ENCODE measurements around the gene HIRA.
"Not testable (repeated sequence)": the region's sequence is repeated elsewhere in the genome, so short reads cannot be mapped to it uniquely, and the experiment has no call there.

The HIRA gene

GRCh38 chr22:19363541-19363940 is 68.0 kb downstream of the HIRA start:
- not testable (repeated sequence) for H3K79me2 ChIP-seq (ENCODE audit: control insufficient read depth, insufficient read depth, low read length, unreplicated experiment); H3K4me3 ChIP-seq (ENCODE audit: low read depth, low read length); H3K4me1 ChIP-seq (ENCODE audit: control insufficient read depth, insufficient read depth, low read length, unreplicated experiment); H3K27ac ChIP-seq (ENCODE audit: low read depth, low read length); H3K27me3 ChIP-seq (ENCODE audit: insufficient read depth, low read length); H3K36me3 ChIP-seq (ENCODE audit: insufficient read depth, low read length); H2AFZ ChIP-seq (ENCODE audit: low read length, unreplicated experiment)

GRCh38 chr22:19361501-19362103 is 69.9 kb downstream of the HIRA start:
- Histone ChIP-seq H3K4me1 (ENCODE audit: control insufficient read depth, insufficient read depth, low read length, unreplicated experiment) (no peaks in the 10 kb centered on the region), H3K27me3 (ENCODE audit: insufficient read depth, low read length) (no peaks in the 10 kb centered on the region), H3K79me2 (ENCODE audit: control insufficient read depth, insufficient read depth, low read length, unreplicated experiment) (no peaks in the 10 kb centered on the region), H3K27ac (ENCODE audit: low read depth, low read length) (no peak overlapping the region), H2AFZ (ENCODE audit: low read length, unreplicated experiment) (no peak overlapping the region), H3K36me3 (ENCODE audit: insufficient read depth, low read length) (no peaks in the 10 kb centered on the region), H3K4me3 (ENCODE audit: low read depth, low read length) (no peak overlapping the region)

DNA sequence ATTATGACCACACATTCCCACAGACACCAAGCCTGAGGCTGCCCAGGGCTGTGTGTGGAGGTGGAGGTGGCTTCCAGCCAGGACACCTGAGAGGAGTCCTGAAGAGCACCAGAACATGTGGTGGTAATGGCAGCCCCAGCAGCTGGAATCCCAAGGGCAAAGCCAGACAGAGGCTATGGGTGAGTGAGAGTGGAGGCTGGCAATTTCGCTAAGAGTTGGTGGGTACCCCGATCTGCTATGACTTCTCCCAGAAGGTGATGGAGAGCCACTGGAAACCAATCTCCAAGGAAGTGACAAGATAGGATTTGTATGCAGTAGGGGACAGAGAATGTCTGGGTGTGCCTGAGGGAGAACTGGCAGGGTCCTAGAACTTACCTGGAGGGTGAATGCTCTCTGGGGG is 70.7 kb downstream of the HIRA start:
- Histone ChIP-seq H3K36me3 (ENCODE audit: insufficient read depth, low read length) (no peaks in the 10 kb centered on the region), H3K79me2 (ENCODE audit: control insufficient read depth, insufficient read depth, low read length, unreplicated experiment) (no peaks in the 10 kb centered on the region), H2AFZ (ENCODE audit: low read length, unreplicated experiment) (no peak overlapping the region), H3K4me3 (ENCODE audit: low read depth, low read length) (no peak overlapping the region), H3K27ac (ENCODE audit: low read depth, low read length) (no peak overlapping the region), H3K27me3 (ENCODE audit: insufficient read depth, low read length) (no peaks in the 10 kb centered on the region), H3K4me1 (ENCODE audit: control insufficient read depth, insufficient read depth, low read length, unreplicated experiment) (no peaks in the 10 kb centered on the region)

GRCh38 chr22:19360300-19360792 is 71.2 kb downstream of the HIRA start:
- H3K27ac ChIP-seq (ENCODE audit: low read depth, low read length), result no peak overlapping the region
- no peaks in the 10 kb centered on the region for H3K36me3 ChIP-seq (ENCODE audit: insufficient read depth, low read length)

GRCh38 chr22:19359554-19360299 is 71.8 kb downstream of the HIRA start:
- H3K4me3 ChIP-seq (ENCODE audit: low read depth, low read length), result no peak overlapping the region
- no peaks in the 10 kb centered on the region for H3K36me3 ChIP-seq (ENCODE audit: insufficient read depth, low read length)
- H3K79me2 ChIP-seq (ENCODE audit: control insufficient read depth, insufficient read depth, low read length, unreplicated experiment), result no peaks in the 10 kb centered on the region
- no peak overlapping the region for H2AFZ ChIP-seq (ENCODE audit: low read length, unreplicated experiment)
- H3K27me3 ChIP-seq (ENCODE audit: insufficient read depth, low read length), result no peaks in the 10 kb centered on the region
- H3K4me1 ChIP-seq (ENCODE audit: control insufficient read depth, insufficient read depth, low read length, unreplicated experiment), result no peaks in the 10 kb centered on the region
- H3K27ac ChIP-seq (ENCODE audit: low read depth, low read length), result no peak overlapping the region

More at GRCh38 chr22:19360300-19360792, 71.2 kb downstream of the HIRA start:
- no peaks in the 10 kb centered on the region for H3K27me3 ChIP-seq (ENCODE audit: insufficient read depth, low read length)
- H3K4me3 ChIP-seq (ENCODE audit: low read depth, low read length), result no peak overlapping the region
- H3K4me1 ChIP-seq (ENCODE audit: control insufficient read depth, insufficient read depth, low read length, unreplicated experiment), result no peaks in the 10 kb centered on the region
- no peak overlapping the region for H2AFZ ChIP-seq (ENCODE audit: low read length, unreplicated experiment)
- no peaks in the 10 kb centered on the region for H3K79me2 ChIP-seq (ENCODE audit: control insufficient read depth, insufficient read depth, low read length, unreplicated experiment)

- Histone ChIP-seq H3K79me2 (ENCODE audit: control insufficient read depth, insufficient read depth, low read length, unreplicated experiment) (no peaks in the 10 kb centered on the region), H2AFZ (ENCODE audit: low read length, unreplicated experiment) (no peak overlapping the region), H3K27ac (ENCODE audit: low read depth, low read length) (no peak overlapping the region), H3K4me1 (ENCODE audit: control insufficient read depth, insufficient read depth, low read length, unreplicated experiment) (no peaks in the 10 kb centered on the region), H3K36me3 (ENCODE audit: insufficient read depth, low read length) (no peaks in the 10 kb centered on the region), H3K27me3 (ENCODE audit: insufficient read depth, low read length) (no peaks in the 10 kb centered on the region), H3K4me3 (ENCODE audit: low read depth, low read length) (no peak overlapping the region)
These were observed 72.6 kb downstream of the HIRA start for GRCh38 chr22:19358703-19359553.

DNA sequence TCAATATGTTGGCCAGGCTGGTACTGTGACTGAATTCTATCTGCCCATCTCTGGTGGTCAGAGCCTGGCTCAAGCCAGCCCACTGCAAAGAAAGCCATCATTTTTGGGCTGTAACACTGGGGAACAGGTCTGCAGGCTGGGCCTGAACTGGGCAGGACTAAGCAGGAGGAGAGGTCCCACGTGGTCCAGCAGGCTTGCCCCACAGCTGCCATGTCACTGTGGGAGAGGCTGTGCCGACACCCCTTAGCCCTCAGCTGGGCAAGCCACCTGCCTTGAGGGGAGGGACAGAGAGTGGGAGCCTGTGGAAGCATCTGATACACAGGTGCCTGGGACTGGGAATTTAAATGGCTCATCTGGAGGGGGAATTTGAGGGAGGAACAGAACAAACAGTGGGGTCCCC is 73.3 kb downstream of the HIRA start:
- no peaks in the 10 kb centered on the region for H3K79me2 ChIP-seq (ENCODE audit: control insufficient read depth, insufficient read depth, low read length, unreplicated experiment)
- H3K27ac ChIP-seq (ENCODE audit: low read depth, low read length), result no peak overlapping the region
- H3K36me3 ChIP-seq (ENCODE audit: insufficient read depth, low read length), result no peaks in the 10 kb centered on the region

DNA sequence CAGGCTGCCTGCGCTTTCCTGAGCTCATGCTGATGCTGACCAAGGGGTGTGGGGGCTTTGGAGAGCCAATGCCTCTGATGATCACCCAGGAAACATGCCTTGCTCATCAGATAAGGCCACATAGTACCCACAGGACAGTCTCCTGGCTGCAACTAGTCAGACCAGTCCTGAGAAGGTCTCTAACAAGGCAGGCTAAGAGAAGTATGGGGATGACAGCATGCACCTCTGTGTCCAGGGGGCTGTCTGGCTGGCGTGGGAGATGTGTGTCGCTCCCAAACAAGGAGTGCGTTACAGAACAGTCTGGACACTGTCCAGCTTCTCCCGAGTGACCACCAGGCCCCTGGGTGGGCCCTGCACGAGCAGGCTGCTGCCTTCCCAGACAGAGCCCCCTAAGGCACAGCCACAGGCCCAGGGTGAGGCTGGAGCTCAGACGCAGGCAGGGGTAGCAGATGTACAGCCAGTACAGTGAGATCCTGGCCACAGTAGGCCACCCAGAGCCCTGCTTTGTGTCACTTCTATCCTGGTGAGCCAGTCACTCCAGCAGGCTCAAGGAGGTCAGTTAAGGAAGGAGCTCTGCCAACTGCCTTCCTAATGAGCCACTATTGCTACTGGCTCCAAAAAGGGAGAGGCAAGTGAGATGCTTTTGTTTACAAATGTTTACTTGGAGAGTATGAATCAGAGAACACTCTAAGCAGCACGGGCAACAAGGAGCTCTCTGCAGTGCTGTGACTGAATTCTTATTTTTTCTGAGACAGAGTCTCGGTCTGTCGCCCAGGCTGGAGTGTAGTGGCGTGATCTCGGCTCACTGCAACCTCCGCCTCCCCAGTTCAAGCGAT is 74.0 kb downstream of the HIRA start:
- H3K27ac ChIP-seq (ENCODE audit: low read depth, low read length), result no peak overlapping the region
- no peak overlapping the region for H3K4me3 ChIP-seq (ENCODE audit: low read depth, low read length)
- H3K79me2 ChIP-seq (ENCODE audit: control insufficient read depth, insufficient read depth, low read length, unreplicated experiment), result no peaks in the 10 kb centered on the region
- H3K36me3 ChIP-seq (ENCODE audit: insufficient read depth, low read length), result no peaks in the 10 kb centered on the region
- H3K4me1 ChIP-seq (ENCODE audit: control insufficient read depth, insufficient read depth, low read length, unreplicated experiment), result no peaks in the 10 kb centered on the region
- no peaks in the 10 kb centered on the region for H3K27me3 ChIP-seq (ENCODE audit: insufficient read depth, low read length)
- H2AFZ ChIP-seq (ENCODE audit: low read length, unreplicated experiment), result no peak overlapping the region

More for the DNA sequence above, 73.3 kb downstream of the HIRA start:
- Histone ChIP-seq H3K4me3 (ENCODE audit: low read depth, low read length) (no peak overlapping the region), H3K27me3 (ENCODE audit: insufficient read depth, low read length) (no peaks in the 10 kb centered on the region), H2AFZ (ENCODE audit: low read length, unreplicated experiment) (no peak overlapping the region), H3K4me1 (ENCODE audit: control insufficient read depth, insufficient read depth, low read length, unreplicated experiment) (no peaks in the 10 kb centered on the region)

DNA sequence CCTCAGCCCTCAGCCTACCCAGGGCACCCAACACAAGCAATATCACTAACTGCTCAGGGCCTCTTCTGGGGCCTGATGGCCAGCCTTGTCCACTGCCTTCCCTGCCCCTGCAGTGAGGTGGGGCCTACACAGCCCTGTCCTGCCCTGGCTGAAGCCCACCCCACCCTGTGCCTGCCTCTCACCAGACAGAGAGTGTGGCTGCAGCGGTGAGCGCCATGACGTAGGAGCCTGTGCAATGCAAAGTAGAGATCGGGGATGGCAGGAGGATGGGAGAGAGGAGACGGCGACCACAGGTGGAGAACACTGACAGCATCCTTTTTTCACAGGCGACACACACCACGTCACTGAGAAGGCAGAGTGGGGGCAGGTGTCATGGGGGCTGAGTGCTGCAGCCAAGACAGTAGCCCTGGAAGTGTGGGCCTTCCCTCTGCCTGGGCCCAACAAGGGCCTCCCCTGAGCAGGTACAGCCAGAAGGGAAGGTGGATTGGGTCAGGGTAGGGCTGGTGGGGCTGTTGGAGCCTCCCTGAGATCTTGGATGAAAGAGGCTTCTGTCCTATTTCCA is 74.7 kb downstream of the HIRA start:
- no peak overlapping the region for H3K27ac ChIP-seq (ENCODE audit: low read depth, low read length)
- H3K4me3 ChIP-seq (ENCODE audit: low read depth, low read length), result no peak overlapping the region
- no peak overlapping the region for H2AFZ ChIP-seq (ENCODE audit: low read length, unreplicated experiment)
- no peaks in the 10 kb centered on the region for H3K27me3 ChIP-seq (ENCODE audit: insufficient read depth, low read length)
- no peaks in the 10 kb centered on the region for H3K4me1 ChIP-seq (ENCODE audit: control insufficient read depth, insufficient read depth, low read length, unreplicated experiment)
- no peaks in the 10 kb centered on the region for H3K36me3 ChIP-seq (ENCODE audit: insufficient read depth, low read length)
- H3K79me2 ChIP-seq (ENCODE audit: control insufficient read depth, insufficient read depth, low read length, unreplicated experiment), result no peaks in the 10 kb centered on the region

Data from ACC112 (cell line).